ENCODE measurements around the gene ZNF556.

DNA sequence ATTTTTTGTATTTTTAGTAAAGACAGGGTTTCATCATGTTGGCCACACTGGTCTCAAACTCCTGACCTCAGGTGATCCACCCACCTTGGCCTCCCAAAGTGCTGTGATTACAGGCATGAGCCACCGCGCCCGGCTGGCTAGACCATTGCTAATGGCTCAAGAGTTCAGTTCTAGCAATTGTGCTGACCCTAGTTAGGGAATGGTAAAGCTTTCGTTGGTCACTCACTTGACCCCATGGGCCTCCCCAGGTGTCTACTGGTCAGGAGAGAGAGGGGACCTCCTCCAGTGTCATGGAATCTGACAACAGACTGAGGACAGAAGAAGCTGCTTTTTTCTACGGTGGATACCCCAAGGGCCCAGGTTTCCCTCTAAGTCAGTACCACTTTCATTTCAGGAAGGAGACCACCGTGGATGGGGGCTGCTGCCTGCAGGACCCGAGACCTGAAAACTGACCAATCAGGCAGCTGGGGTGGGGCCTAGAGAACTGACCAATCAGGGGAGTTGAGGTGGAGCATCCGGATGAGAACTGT is 575 bp upstream of the ZNF556 start:
- TF ChIP-seq POLR2A (IDR thresholded peaks at IDR 0.05): no peak
- TF ChIP-seq, protein P1, sequence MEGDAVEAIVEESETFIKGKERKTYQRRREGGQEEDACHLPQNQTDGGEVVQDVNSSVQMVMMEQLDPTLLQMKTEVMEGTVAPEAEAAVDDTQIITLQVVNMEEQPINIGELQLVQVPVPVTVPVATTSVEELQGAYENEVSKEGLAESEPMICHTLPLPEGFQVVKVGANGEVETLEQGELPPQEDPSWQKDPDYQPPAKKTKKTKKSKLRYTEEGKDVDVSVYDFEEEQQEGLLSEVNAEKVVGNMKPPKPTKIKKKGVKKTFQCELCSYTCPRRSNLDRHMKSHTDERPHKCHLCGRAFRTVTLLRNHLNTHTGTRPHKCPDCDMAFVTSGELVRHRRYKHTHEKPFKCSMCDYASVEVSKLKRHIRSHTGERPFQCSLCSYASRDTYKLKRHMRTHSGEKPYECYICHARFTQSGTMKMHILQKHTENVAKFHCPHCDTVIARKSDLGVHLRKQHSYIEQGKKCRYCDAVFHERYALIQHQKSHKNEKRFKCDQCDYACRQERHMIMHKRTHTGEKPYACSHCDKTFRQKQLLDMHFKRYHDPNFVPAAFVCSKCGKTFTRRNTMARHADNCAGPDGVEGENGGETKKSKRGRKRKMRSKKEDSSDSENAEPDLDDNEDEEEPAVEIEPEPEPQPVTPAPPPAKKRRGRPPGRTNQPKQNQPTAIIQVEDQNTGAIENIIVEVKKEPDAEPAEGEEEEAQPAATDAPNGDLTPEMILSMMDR (IDR thresholded peaks at IDR 0.05): no peak

All from adrenal gland (tissue), 5 donors.